Gastrocnemius medialis (tissue), 4 donors: ENCODE data around the gene MPPED2.

Experiments used
- CTCF ChIP-seq, 5 experiments: fragments of 450-650 bp in 3 of 5; fragments of 200-600 bp in 2 of 5; sonication (generic) in 2 of 5; IDR thresholded peaks in 4 of 5; conservative IDR thresholded peaks in 1 of 5; 1 replicate in 4 of 5; 2 replicates in 1 of 5; pipeline ENCODE4 v1.5.1; 2016 to 2019; ENCODE audit warnings: antibody characterized with exemption in 5 of 5, mild to moderate bottlenecking in 3 of 5, moderate library complexity in 3 of 5
- POLR2A ChIP-seq, 2 donors: fragments of 450-650 bp; IDR thresholded peaks; one replicate each; pipeline ENCODE4 v1.6.1; 2017; ENCODE audit warnings: antibody characterized with exemption in 2 of 2, mild to moderate bottlenecking in 2 of 2, moderate library complexity in 2 of 2

- TF ChIP-seq CTCF (IDR thresholded peaks at IDR 0.05 in 4 of 5, conservative IDR thresholded peaks at IDR 0.05 in 1 of 5) (no peak), POLR2A (IDR thresholded peaks at IDR 0.05) (no peak)
Measured at GRCh38 chr11:30579415-30580175, 6.6 kb downstream of the MPPED2 start.
